GM23248 (cell line): ENCODE measurements around the gene PPP1R9A. TPM values are rescaled to one million over a fixed set of nuclear protein-coding genes. Genes with fewer than 3 reads are reported as not detected.

Experiments
- DNase-seq: peaks from one replicate; pipeline ENCODE4 v3.0.0-alpha.2; 2015
- H2AFZ ChIP-seq: fragments of 200-600 bp; sonication (generic); 2 replicates; pipeline ENCODE4 v1.6.1; 2016; ENCODE audit warnings: antibody characterized with exemption
- H3F3A ChIP-seq: fragments of 200-600 bp; sonication (generic); 2 replicates; pipeline ENCODE4 v1.6.1; 2016; ENCODE audit warnings: mild to moderate bottlenecking, antibody characterized with exemption, mixed run types; ENCODE audit not compliant: insufficient read depth
- H3K27ac ChIP-seq: fragments of 200-600 bp; sonication (generic); 2 replicates; pipeline ENCODE4 v1.5.1; 2016; ENCODE audit warnings: mild to moderate bottlenecking
- H3K27me3 ChIP-seq: fragments of 200-600 bp; sonication (generic); replicated peaks from 2 replicates; pipeline ENCODE4 v1.6.1; 2016; ENCODE audit warnings: mild to moderate bottlenecking; ENCODE audit not compliant: insufficient read depth
- H3K36me3 ChIP-seq: fragments of 200-600 bp; sonication (generic); 2 replicates; pipeline ENCODE4 v1.6.1; 2016; ENCODE audit warnings: low read depth, mild to moderate bottlenecking
- H3K4me1 ChIP-seq: fragments of 200-600 bp; sonication (generic); 2 replicates; pipeline ENCODE4 v1.6.1; 2016; ENCODE audit warnings: mild to moderate bottlenecking; ENCODE audit not compliant: insufficient read depth
- H3K4me2 ChIP-seq: fragments of 200-600 bp; sonication (generic); one replicate; pipeline ENCODE4 v1.6.1; 2016; ENCODE audit warnings: mild to moderate bottlenecking; ENCODE audit not compliant: unreplicated experiment
- H3K4me3 ChIP-seq: fragments of 200-600 bp; sonication (generic); 2 replicates; pipeline ENCODE4 v1.5.1; 2016; ENCODE audit warnings: mild to moderate bottlenecking
- H3K79me2 ChIP-seq: fragments of 200-600 bp; sonication (generic); 2 replicates; pipeline ENCODE4 v1.6.1; 2016; ENCODE audit warnings: mild to moderate bottlenecking; ENCODE audit not compliant: insufficient read depth
- H3K9ac ChIP-seq: fragments of 200-600 bp; sonication (generic); 2 replicates; pipeline ENCODE4 v1.6.1; 2016; ENCODE audit warnings: mild to moderate bottlenecking
- H3K9me2 ChIP-seq: fragments of 200-600 bp; sonication (generic); 2 replicates; pipeline ENCODE4 v1.6.1; 2016; ENCODE audit warnings: mixed run types, mild to moderate bottlenecking, moderate library complexity; ENCODE audit not compliant: insufficient read depth
- H3K9me3 ChIP-seq: fragments of 200-600 bp; sonication (generic); one replicate; pipeline ENCODE4 v1.6.1; 2017; ENCODE audit warnings: low read depth
- H4K20me1 ChIP-seq: fragments of 200-600 bp; sonication (generic); 2 replicates; pipeline ENCODE4 v1.6.0; 2016; ENCODE audit not compliant: insufficient read depth
- EZH2 ChIP-seq: fragments of 200-600 bp; sonication (generic); IDR thresholded peaks from 2 replicates; pipeline ENCODE4 v1.6.1; 2018; ENCODE audit warnings: antibody characterized with exemption, mild to moderate bottlenecking; ENCODE audit not compliant: insufficient read depth, poor library complexity, severe bottlenecking
- EZH2phosphoT487 ChIP-seq: fragments of 200-600 bp; sonication (generic); IDR thresholded peaks from 2 replicates; pipeline ENCODE4 v1.6.1; 2018; ENCODE audit warnings: antibody characterized with exemption, moderate library complexity, mild to moderate bottlenecking, low read depth; ENCODE audit not compliant: insufficient read depth
- WGBS, 2 experiments: methylation state at CpG; one replicate each; pipeline ENCODE4 v1.1.6; 2015 to 2017; ENCODE audit warnings: low lambda C conversion rate in 2 of 2, low coverage in 1 of 2; ENCODE audit errors: missing lambda C conversion rate in 2 of 2; 5-methylcytosine and 5-hydroxymethylcytosine counted together
- in situ Hi-C: fragments of 300-500 bp; cut with MboI; formaldehyde crosslinking; loops from 2 replicates; pipeline ENCODE4 v1.15.0; 2020
- polyA plus RNA-seq: library from polyadenylated mRNA; unstranded; fragments of >200 nt; fragmentation: Nextera tagmentation; extraction: Ambion mirVana; gene quantifications from 2 replicates; pipeline ENCODE4 v1.2.1, GENCODE V29; 2016
- total RNA-seq: library from RNA; depleted of rRNA; stranded (reverse); fragments of >200 nt; shearing (Covaris generic); gene quantifications from 2 replicates; pipeline ENCODE4 v1.2.3, GENCODE V29; 2014

PPP1R9A gene
- total and polyA plus RNA-seq, 2 experiments from 2014 or later = 0.03 TPM; not detected in 1

DNA sequence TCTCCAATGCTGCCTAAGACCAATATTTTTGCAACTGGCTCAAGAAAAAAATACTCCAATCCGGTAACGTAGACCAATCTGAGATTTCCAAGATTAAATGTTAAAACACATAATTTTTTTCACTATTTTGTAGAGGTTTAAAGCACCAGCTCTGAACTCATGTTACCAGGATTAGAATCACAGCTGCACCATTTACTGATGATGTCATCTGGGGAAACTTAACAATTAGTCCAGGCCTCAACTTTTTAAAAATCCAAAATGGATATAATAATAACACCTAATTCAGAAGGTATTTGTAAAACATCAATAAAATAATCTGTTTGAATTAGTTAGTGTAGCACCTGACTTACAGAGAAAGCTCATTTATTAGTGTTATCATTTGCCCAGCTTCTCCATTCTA lies 402.6 kb downstream of the PPP1R9A start:
- no peak overlapping the region for H3K27ac ChIP-seq
- DNase-seq = no peak
- peaks cover 5% of the 10 kb centered on the region for H3K27me3 ChIP-seq
- no peaks in the 10 kb centered on the region for H3K79me2 ChIP-seq
- no peak overlapping the region for H3K9ac ChIP-seq
- H3K4me3 ChIP-seq = no peak overlapping the region
- in situ Hi-C loops = no loop called here
- H3F3A ChIP-seq = no peaks in the 10 kb centered on the region
- H3K9me2 ChIP-seq = no peaks in the 10 kb centered on the region
- 71 to 90% methylated on average over 2 of the region's 2 CpGs for WGBS, 2 experiments
- no peaks in the 10 kb centered on the region for H3K9me3 ChIP-seq
- no peaks in the 10 kb centered on the region for H4K20me1 ChIP-seq
- TF ChIP-seq EZH2 (no peak), EZH2phosphoT487 (no peak)
- H3K4me1 ChIP-seq = no peaks in the 10 kb centered on the region
- no peak overlapping the region for H3K4me2 ChIP-seq
- no peaks in the 10 kb centered on the region for H3K36me3 ChIP-seq
- no peak overlapping the region for H2AFZ ChIP-seq

DNA sequence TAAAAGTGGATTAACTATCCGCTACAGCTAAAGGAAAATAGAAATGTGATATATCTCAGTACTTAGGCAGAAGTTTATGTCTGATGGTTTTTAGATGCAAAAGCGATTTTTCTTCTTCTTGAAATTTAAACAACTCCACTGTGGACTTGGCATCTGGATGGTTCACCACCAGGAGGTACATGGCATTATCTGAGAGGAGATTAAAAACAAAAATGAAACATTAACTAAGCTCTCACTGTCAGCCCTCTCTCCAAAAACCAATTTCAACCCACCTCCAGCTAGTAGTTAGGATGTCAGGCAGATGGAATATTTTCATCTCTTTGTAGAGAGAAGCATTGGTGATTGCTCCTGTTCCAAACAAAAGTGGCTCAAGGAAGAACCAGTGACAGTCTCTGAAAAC lies 404.0 kb downstream of the PPP1R9A start:
- no peaks in the 10 kb centered on the region for H3K9me2 ChIP-seq
- H3K79me2 ChIP-seq = no peaks in the 10 kb centered on the region
- H3K36me3 ChIP-seq = no peaks in the 10 kb centered on the region
- no peaks in the 10 kb centered on the region for H3F3A ChIP-seq
- 64 to 70% methylated on average over 2 of the region's 2 CpGs for WGBS, 2 experiments
- in situ Hi-C loops = no loop called here
- H3K4me2 ChIP-seq = no peak overlapping the region
- TF ChIP-seq EZH2phosphoT487 (no peak), EZH2 (no peak)
- no peak overlapping the region for H3K9ac ChIP-seq
- peaks cover 2% of the 10 kb centered on the region for H3K27me3 ChIP-seq
- H3K9me3 ChIP-seq = no peaks in the 10 kb centered on the region
- no peak overlapping the region for H3K27ac ChIP-seq
- H4K20me1 ChIP-seq = no peaks in the 10 kb centered on the region
- H3K4me3 ChIP-seq = no peak overlapping the region
- no peaks in the 10 kb centered on the region for H3K4me1 ChIP-seq
- no peak for DNase-seq
- H2AFZ ChIP-seq = no peak overlapping the region

DNA sequence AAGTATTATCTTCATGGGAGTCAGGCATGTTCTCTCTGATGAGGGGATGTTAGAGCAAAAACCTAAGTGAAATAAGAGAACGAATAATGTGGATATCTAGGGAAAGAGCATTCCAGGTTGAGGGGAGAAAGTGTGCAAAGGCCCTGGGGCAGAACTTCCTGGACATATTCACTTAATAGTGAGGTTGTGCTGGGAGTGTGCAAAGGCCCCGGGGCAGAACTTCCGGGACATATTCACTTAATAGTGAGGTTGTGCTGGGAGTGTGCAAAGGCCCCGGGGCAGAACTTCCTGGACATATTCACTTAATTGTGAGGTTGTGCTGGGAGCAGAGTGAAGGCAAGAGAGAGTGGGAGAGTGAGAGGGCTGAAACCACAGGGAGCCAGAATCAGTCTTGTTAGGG lies 405.2 kb downstream of the PPP1R9A start:
- no peaks in the 10 kb centered on the region for H3K9me3 ChIP-seq
- DNase-seq = no peak
- in situ Hi-C loops = no loop called here
- H3K4me2 ChIP-seq = no peak overlapping the region
- no peak overlapping the region for H3K9ac ChIP-seq
- H3K9me2 ChIP-seq = no peaks in the 10 kb centered on the region
- no peaks in the 10 kb centered on the region for H3K79me2 ChIP-seq
- no peaks in the 10 kb centered on the region for H3K4me1 ChIP-seq
- TF ChIP-seq EZH2 = no peak
- TF ChIP-seq EZH2phosphoT487 = no peak
- H3K27ac ChIP-seq = no peak overlapping the region
- no peaks in the 10 kb centered on the region; the same call in none of the 2 replicates for H3K27me3 ChIP-seq
- 81 to 86% methylated on average over 3 to 4 of the region's 4 CpGs for WGBS, 2 experiments
- no peaks in the 10 kb centered on the region for H3F3A ChIP-seq
- H2AFZ ChIP-seq = no peak overlapping the region
- no peaks in the 10 kb centered on the region for H3K36me3 ChIP-seq
- H4K20me1 ChIP-seq = no peaks in the 10 kb centered on the region
- H3K4me3 ChIP-seq = no peak overlapping the region

DNA sequence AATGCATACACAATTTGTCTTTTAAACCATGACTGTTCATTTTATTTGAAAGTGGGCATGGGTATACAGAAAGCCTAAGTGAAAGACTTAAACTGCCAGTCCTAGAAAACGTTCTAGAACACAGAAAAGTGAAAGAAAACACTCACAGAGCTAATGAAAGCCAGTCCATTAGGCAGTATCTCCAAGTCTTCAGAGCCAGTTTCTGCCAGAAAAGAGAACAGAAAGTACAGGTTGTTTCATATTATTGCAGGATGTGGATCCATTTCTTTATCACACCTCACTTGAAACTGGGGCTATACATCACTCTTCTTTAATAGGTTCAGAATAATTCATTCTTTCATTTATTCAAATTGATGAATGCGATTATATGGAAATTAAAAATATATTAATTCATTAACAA lies 409.2 kb downstream of the PPP1R9A start:
- Histone ChIP-seq H3K4me2 (no peak overlapping the region), H2AFZ (no peak overlapping the region), H3K36me3 (no peaks in the 10 kb centered on the region), H3K4me3 (no peak overlapping the region), H3K9ac (no peak overlapping the region), H4K20me1 (no peaks in the 10 kb centered on the region), H3K4me1 (no peaks in the 10 kb centered on the region), H3K27me3 (no peaks in the 10 kb centered on the region; the same call in none of the 2 replicates), H3K79me2 (no peaks in the 10 kb centered on the region), H3K9me3 (no peaks in the 10 kb centered on the region), H3K27ac (no peak overlapping the region), H3F3A (no peaks in the 10 kb centered on the region), H3K9me2 (no peaks in the 10 kb centered on the region)
- DNase-seq = no peak
- in situ Hi-C loops = no loop called here
- 46 to 48% methylated on average over 2 of the region's 2 CpGs for WGBS, 2 experiments
- TF ChIP-seq EZH2 = no peak
- no peak for TF ChIP-seq EZH2phosphoT487

DNA sequence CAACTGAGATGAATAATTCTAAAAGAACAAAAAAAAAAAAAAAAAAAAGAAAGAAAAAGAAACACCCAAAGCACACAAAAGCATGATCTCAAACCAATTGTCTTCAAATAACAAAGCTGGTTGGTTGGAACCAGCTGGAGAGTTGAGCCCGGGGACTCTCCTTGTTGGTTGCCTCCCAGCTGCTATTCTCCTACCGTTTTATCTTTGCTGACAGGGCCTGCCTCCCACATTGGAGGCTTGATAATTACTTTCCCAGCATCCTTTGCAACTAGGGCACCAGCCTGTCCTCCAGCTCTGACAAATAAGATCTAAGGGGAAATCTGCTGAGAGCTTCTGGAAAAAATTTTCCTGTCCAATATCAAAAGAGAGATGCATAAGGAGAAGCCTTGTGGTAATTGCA lies 410.2 kb downstream of the PPP1R9A start:
- 4 to 5% methylated on average over 2 of the region's 2 CpGs for WGBS, 2 experiments
- in situ Hi-C loops = no loop called here
- TF ChIP-seq EZH2 (no peak), EZH2phosphoT487 (no peak)

More for the DNA sequence above, 410.2 kb downstream of the PPP1R9A start:
- H3K9me3 ChIP-seq = no peaks in the 10 kb centered on the region
- no peaks in the 10 kb centered on the region for H3F3A ChIP-seq
- no peak for DNase-seq
- no peaks in the 10 kb centered on the region for H3K36me3 ChIP-seq
- no peak overlapping the region for H3K27ac ChIP-seq
- no peaks in the 10 kb centered on the region for H3K4me1 ChIP-seq
- H3K9me2 ChIP-seq = no peaks in the 10 kb centered on the region
- H2AFZ ChIP-seq = no peak overlapping the region
- no peaks in the 10 kb centered on the region for H4K20me1 ChIP-seq
- H3K4me2 ChIP-seq = no peak overlapping the region
- H3K27me3 ChIP-seq = no peaks in the 10 kb centered on the region; the same call in 1 of the 2 replicates
- H3K9ac ChIP-seq = no peak overlapping the region
- no peaks in the 10 kb centered on the region for H3K79me2 ChIP-seq
- H3K4me3 ChIP-seq = no peak overlapping the region
